ENCODE results near the gene YPEL5.

The YPEL5 gene

GRCh38 chr2:30127016-30127893 lies 19.6 kb upstream of the YPEL5 start:
- TF ChIP-seq GATA3 (IDR thresholded peaks at IDR 0.05; ENCODE audit: low read depth, low read length) (no peak), GATA2 (IDR thresholded peaks at IDR 0.05; ENCODE audit: low read depth, low read length) (no peak)

- TF ChIP-seq GATA2 (IDR thresholded peaks at IDR 0.05; ENCODE audit: low read depth, low read length) (no peak), GATA3 (IDR thresholded peaks at IDR 0.05; ENCODE audit: low read depth, low read length) (no peak)
These were observed 12.2 kb upstream of the YPEL5 start for GRCh38 chr2:30134582-30134981.

- TF ChIP-seq GATA2 (IDR thresholded peaks at IDR 0.05; ENCODE audit: low read depth, low read length) (no peak), GATA3 (IDR thresholded peaks at IDR 0.05; ENCODE audit: low read depth, low read length) (no peak)
These were observed 11.3 kb upstream of the YPEL5 start for GRCh38 chr2:30135541-30135940.

- TF ChIP-seq GATA2 (IDR thresholded peaks at IDR 0.05; ENCODE audit: low read depth, low read length) (no peak), GATA3 (IDR thresholded peaks at IDR 0.05; ENCODE audit: low read depth, low read length) (no peak)
These were observed 9.9 kb upstream of the YPEL5 start for GRCh38 chr2:30136764-30137444.

- TF ChIP-seq GATA3 (IDR thresholded peaks at IDR 0.05; ENCODE audit: low read depth, low read length) = no peak
- TF ChIP-seq GATA2 (IDR thresholded peaks at IDR 0.05; ENCODE audit: low read depth, low read length) = no peak
These were observed 7.5 kb upstream of the YPEL5 start for GRCh38 chr2:30139131-30139870.

- TF ChIP-seq GATA3 (IDR thresholded peaks at IDR 0.05; ENCODE audit: low read depth, low read length) (no peak), GATA2 (IDR thresholded peaks at IDR 0.05; ENCODE audit: low read depth, low read length) (no peak)
These were observed 5.7 kb upstream of the YPEL5 start for GRCh38 chr2:30141136-30141535.

GRCh38 chr2:30144260-30144659 lies 2.5 kb upstream of the YPEL5 start:
- TF ChIP-seq GATA2 (IDR thresholded peaks at IDR 0.05; ENCODE audit: low read depth, low read length) (no peak), GATA3 (IDR thresholded peaks at IDR 0.05; ENCODE audit: low read depth, low read length) (no peak)

- TF ChIP-seq GATA3 (IDR thresholded peaks at IDR 0.05; ENCODE audit: low read depth, low read length) (no peak), GATA2 (IDR thresholded peaks at IDR 0.05; ENCODE audit: low read depth, low read length) (no peak)
These were observed 926 bp upstream of the YPEL5 start for GRCh38 chr2:30145826-30146336.

GRCh38 chr2:30147196-30147714 lies 448 bp downstream of the YPEL5 start:
- TF ChIP-seq GATA3 (IDR thresholded peaks at IDR 0.05; ENCODE audit: low read depth, low read length) (no peak), GATA2 (IDR thresholded peaks at IDR 0.05; ENCODE audit: low read depth, low read length) (no peak)

GRCh38 chr2:30147715-30148610 lies 1.2 kb downstream of the YPEL5 start:
- TF ChIP-seq GATA3 (IDR thresholded peaks at IDR 0.05; ENCODE audit: low read depth, low read length) (no peak), GATA2 (IDR thresholded peaks at IDR 0.05; ENCODE audit: low read depth, low read length) (no peak)

- TF ChIP-seq GATA2 (IDR thresholded peaks at IDR 0.05; ENCODE audit: low read depth, low read length) (no peak), GATA3 (IDR thresholded peaks at IDR 0.05; ENCODE audit: low read depth, low read length) (no peak)
These were observed 2.0 kb downstream of the YPEL5 start for GRCh38 chr2:30148850-30149249.

- TF ChIP-seq GATA3 (IDR thresholded peaks at IDR 0.05; ENCODE audit: low read depth, low read length) = no peak
- no peak for TF ChIP-seq GATA2 (IDR thresholded peaks at IDR 0.05; ENCODE audit: low read depth, low read length)
These were observed 2.7 kb downstream of the YPEL5 start for GRCh38 chr2:30149513-30149912.

GRCh38 chr2:30149976-30150375 lies 3.2 kb downstream of the YPEL5 start:
- no peak for TF ChIP-seq GATA3 (IDR thresholded peaks at IDR 0.05; ENCODE audit: low read depth, low read length)
- no peak for TF ChIP-seq GATA2 (IDR thresholded peaks at IDR 0.05; ENCODE audit: low read depth, low read length)

Data from SH-SY5Y (cell line).